HL-60 (cell line): ENCODE data around the gene JARID2.

Experiments used
- CTCF ChIP-seq: IDR thresholded peaks from one replicate; pipeline ENCODE4 v1.5.1; 2011; ENCODE audit warnings: low read length, control low read depth, inconsistent platforms; ENCODE audit not compliant: insufficient read depth
- GABPA ChIP-seq: IDR thresholded peaks from 2 replicates; pipeline ENCODE4 v1.6.1; 2012; ENCODE audit warnings: low read depth
- POLR2AphosphoS5 ChIP-seq: IDR thresholded peaks from 2 replicates; pipeline ENCODE4 v1.6.1; 2012; ENCODE audit warnings: low read depth
- REST ChIP-seq: IDR thresholded peaks from 2 replicates; pipeline ENCODE4 v1.6.1; 2012; ENCODE audit warnings: low read depth; ENCODE audit not compliant: insufficient replicate concordance
- SPI1 ChIP-seq: IDR thresholded peaks from 2 replicates; pipeline ENCODE4 v1.6.1; 2012; ENCODE audit warnings: low read depth, mild to moderate bottlenecking, borderline replicate concordance

- TF ChIP-seq CTCF: no peak
- no peak for TF ChIP-seq GABPA
- TF ChIP-seq POLR2AphosphoS5: no peak
- TF ChIP-seq REST: no peak
- TF ChIP-seq SPI1: no peak
Observed at GRCh38 chr6:15257357-15258132, 11.7 kb downstream of the JARID2 start.
